WTC11 (cell line): ENCODE results near the gene ELMO3. TPM values are rescaled to one million over a fixed set of nuclear protein-coding genes. Genes with fewer than 3 reads are reported as not detected.

Experiments used
- ATAC-seq: fragments of 200-7000 bp; cut with Tn5 transposase; 2 replicates; pipeline ENCODE4 v1.10.0; 2021; ENCODE audit warnings: mild to moderate bottlenecking, moderate library complexity
- CTCF ChIA-PET: fragments of 300-600 bp; sonication (Branson Sonifier 250); formaldehyde crosslinking; loops from one replicate; lab custom pipeline; 2021; ENCODE audit warnings: antibody characterized with exemption; lab: Charles Lee
- POLR2A ChIA-PET: fragments of 350-600 bp; sonication (Branson Sonifier 250); formaldehyde crosslinking; loops from one replicate; lab custom pipeline; 2021; ENCODE audit warnings: antibody characterized with exemption; lab: Charles Lee
- DNase-seq: peaks from one replicate; pipeline ENCODE4 v3.0.0; 2021; ENCODE audit warnings: low spot score
- H3K27ac Mint-ChIP-seq: 2 replicates; pipeline ENCODE4 v1.8.0; 2021; ENCODE audit warnings: mixed read lengths
- H3K27me3 Mint-ChIP-seq: 2 replicates; pipeline ENCODE4 v1.8.0; 2021; ENCODE audit warnings: low read depth, mild to moderate bottlenecking, moderate library complexity, mixed read lengths
- H3K36me3 Mint-ChIP-seq: 2 replicates; pipeline ENCODE4 v1.8.0; 2021; ENCODE audit warnings: mixed read lengths
- H3K4me1 Mint-ChIP-seq: 2 replicates; pipeline ENCODE4 v1.8.0; 2022; ENCODE audit warnings: mixed read lengths
- H3K4me3 Mint-ChIP-seq: 2 replicates; pipeline ENCODE4 v1.8.0; 2021; ENCODE audit warnings: mild to moderate bottlenecking, moderate library complexity, mixed read lengths
- H3K9me3 Mint-ChIP-seq: 2 replicates; pipeline ENCODE4 v1.8.0; 2021; ENCODE audit warnings: mixed read lengths
- ATF1 ChIP-seq: sonication (generic); formaldehyde crosslinking; IDR thresholded peaks from 2 replicates; pipeline ENCODE4 v1.8.1; 2023; ENCODE audit warnings: mild to moderate bottlenecking, moderate library complexity, missing genetic modification reagents
- ELF4 ChIP-seq: sonication (generic); formaldehyde crosslinking; IDR thresholded peaks from 2 replicates; pipeline ENCODE4 v1.8.1; 2022; ENCODE audit warnings: low read depth, mild to moderate bottlenecking, moderate library complexity, missing genetic modification reagents
- ETV6 ChIP-seq: sonication (generic); formaldehyde crosslinking; IDR thresholded peaks from 2 replicates; pipeline ENCODE4 v1.8.1; 2022; ENCODE audit warnings: mild to moderate bottlenecking, missing genetic modification reagents
- FOXK1 ChIP-seq: sonication (generic); formaldehyde crosslinking; IDR thresholded peaks from 2 replicates; pipeline ENCODE4 v1.8.0; 2022; ENCODE audit warnings: mild to moderate bottlenecking, moderate library complexity, missing genetic modification reagents
- GABPB1 ChIP-seq: sonication (generic); formaldehyde crosslinking; IDR thresholded peaks from 2 replicates; pipeline ENCODE4 v1.8.1; 2023; ENCODE audit warnings: mild to moderate bottlenecking, missing genetic modification reagents
- MXD4 ChIP-seq: fragments of 250-450 bp; sonication (Bioruptor Pico); IDR thresholded peaks from 2 replicates; pipeline ENCODE4 v1.8.0; 2021; ENCODE audit warnings: mild to moderate bottlenecking, moderate library complexity, borderline replicate concordance
- RORB ChIP-seq: fragments of 250-450 bp; sonication (Bioruptor Pico); IDR thresholded peaks from 2 replicates; pipeline ENCODE4 v1.9.0; 2021; ENCODE audit warnings: mild to moderate bottlenecking
- STAT6 ChIP-seq: sonication (generic); formaldehyde crosslinking; conservative IDR thresholded peaks from 2 replicates; pipeline ENCODE4 v1.8.1; 2023; ENCODE audit warnings: mild to moderate bottlenecking, low read depth, missing genetic modification reagents, moderate library complexity
- TP53 ChIP-seq: sonication (generic); formaldehyde crosslinking; IDR thresholded peaks from 2 replicates; pipeline ENCODE4 v1.8.1; 2023; ENCODE audit warnings: mild to moderate bottlenecking, missing genetic modification reagents
- ZNF121 ChIP-seq: sonication (generic); formaldehyde crosslinking; IDR thresholded peaks from 2 replicates; pipeline ENCODE4 v1.8.0; 2023; ENCODE audit warnings: missing genetic modification reagents
- ZNF138 ChIP-seq: sonication (generic); formaldehyde crosslinking; conservative IDR thresholded peaks from 2 replicates; pipeline ENCODE4 v1.8.1; 2022; ENCODE audit warnings: mild to moderate bottlenecking, moderate library complexity, missing genetic modification reagents
- ZNF219 ChIP-seq: sonication (generic); formaldehyde crosslinking; IDR thresholded peaks from 2 replicates; pipeline ENCODE4 v1.8.0; 2023; ENCODE audit warnings: missing genetic modification reagents, mild to moderate bottlenecking, borderline replicate concordance
- ZNF281 ChIP-seq: sonication (generic); formaldehyde crosslinking; IDR thresholded peaks from 2 replicates; pipeline ENCODE4 v1.8.0; 2023; ENCODE audit warnings: mild to moderate bottlenecking, missing genetic modification reagents
- ZNF532 ChIP-seq: fragments of 250-450 bp; sonication (Bioruptor Pico); IDR thresholded peaks from 2 replicates; pipeline ENCODE4 v1.9.0; 2021; ENCODE audit warnings: mild to moderate bottlenecking, borderline replicate concordance
- total RNA-seq: library from RNA; stranded (reverse); gene quantifications from 3 replicates; pipeline ENCODE4 v1.2.3, GENCODE V29; 2021
- TF ChIP-seq, protein P1 (sequence below): fragments of 250-450 bp; sonication (Bioruptor Pico); IDR thresholded peaks from 2 replicates; pipeline ENCODE4 v1.8.0; 2021; ENCODE audit warnings: mild to moderate bottlenecking
- TF ChIP-seq, protein P2 (sequence below): sonication (generic); formaldehyde crosslinking; IDR thresholded peaks from 2 replicates; pipeline ENCODE4 v1.8.1; 2023; ENCODE audit warnings: mild to moderate bottlenecking, missing genetic modification reagents, moderate library complexity
- TF ChIP-seq, protein P3 (sequence below): sonication (generic); formaldehyde crosslinking; IDR thresholded peaks from 2 replicates; pipeline ENCODE4 v1.8.1; 2022; ENCODE audit warnings: mild to moderate bottlenecking, moderate library complexity, missing genetic modification reagents
- TF ChIP-seq, protein P4 (sequence below): fragments of 250-450 bp; sonication (Bioruptor Pico); conservative IDR thresholded peaks from 2 replicates; pipeline ENCODE4 v1.9.0; 2021; ENCODE audit warnings: mild to moderate bottlenecking

ELMO3 gene
- total RNA-seq, 1 experiment from 2014 or later, result 13.6 TPM

DNA sequence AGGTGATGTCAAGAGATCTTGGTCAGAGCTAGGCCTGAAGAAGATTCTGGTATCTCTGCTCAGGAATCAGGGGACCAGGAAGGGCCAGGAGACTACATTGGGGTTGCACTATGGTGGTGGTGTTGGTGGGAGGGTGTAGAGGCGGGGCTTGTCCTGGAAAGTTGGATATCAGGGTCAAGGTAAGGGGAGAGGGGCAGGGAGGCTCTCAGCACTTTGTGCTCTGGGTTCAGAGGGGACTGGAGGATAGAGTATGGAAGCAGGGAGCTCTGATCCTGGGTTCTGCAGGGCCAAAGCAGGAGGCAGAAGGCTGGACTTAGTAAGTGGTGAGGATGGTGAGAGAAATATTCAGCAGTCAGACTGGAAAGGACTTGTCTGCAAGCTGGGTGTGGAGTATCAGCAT, 25.6 kb upstream of the ELMO3 start (continued):
- TF ChIP-seq ZNF219 (CRISPR knock-in tag) (no peak), STAT6 (CRISPR knock-in tag) (no peak), ZNF121 (CRISPR knock-in tag) (no peak)
- TF ChIP-seq, protein P1, sequence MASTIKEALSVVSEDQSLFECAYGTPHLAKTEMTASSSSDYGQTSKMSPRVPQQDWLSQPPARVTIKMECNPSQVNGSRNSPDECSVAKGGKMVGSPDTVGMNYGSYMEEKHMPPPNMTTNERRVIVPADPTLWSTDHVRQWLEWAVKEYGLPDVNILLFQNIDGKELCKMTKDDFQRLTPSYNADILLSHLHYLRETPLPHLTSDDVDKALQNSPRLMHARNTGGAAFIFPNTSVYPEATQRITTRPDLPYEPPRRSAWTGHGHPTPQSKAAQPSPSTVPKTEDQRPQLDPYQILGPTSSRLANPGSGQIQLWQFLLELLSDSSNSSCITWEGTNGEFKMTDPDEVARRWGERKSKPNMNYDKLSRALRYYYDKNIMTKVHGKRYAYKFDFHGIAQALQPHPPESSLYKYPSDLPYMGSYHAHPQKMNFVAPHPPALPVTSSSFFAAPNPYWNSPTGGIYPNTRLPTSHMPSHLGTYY (CRISPR knock-in tag), result no peak

- no peak overlapping the region; the same call in 1 of the 2 replicates for H3K27ac Mint-ChIP-seq
- ATAC-seq (peak; percentile 19), DNase-seq (peak; percentile 76)
- H3K9me3 Mint-ChIP-seq, result no peaks in the 10 kb centered on the region
- ChIA-PET CTCF (interaction anchor here (0.6 to 15.6 kb wide), 10 partner anchors 9 to 156 kb away, joined by 3 to 386 read pairs (median 4); partner anchors contain the start of genes B3GNT9, ELMO3, FBXL8 and FHOD1), POLR2A (interaction anchor here (1.1 to 1.4 kb wide), 3 partner anchors 11 to 53 kb away, joined by 3 to 5 read pairs (median 3); partner anchors contain the start of genes FBXL8, TMEM208 and TRADD)
- H3K4me3 Mint-ChIP-seq, result peak overlapping the region; percentile 84
- H3K27me3 Mint-ChIP-seq, result peaks cover 89% of the 10 kb centered on the region
- peaks cover 3% of the 10 kb centered on the region; the same call in 1 of the 2 replicates for H3K36me3 Mint-ChIP-seq
- H3K4me1 Mint-ChIP-seq, result peaks cover 36% of the 10 kb centered on the region
- TF ChIP-seq ZNF532 (CRISPR knock-in tag), result no peak
- TF ChIP-seq, protein P2, sequence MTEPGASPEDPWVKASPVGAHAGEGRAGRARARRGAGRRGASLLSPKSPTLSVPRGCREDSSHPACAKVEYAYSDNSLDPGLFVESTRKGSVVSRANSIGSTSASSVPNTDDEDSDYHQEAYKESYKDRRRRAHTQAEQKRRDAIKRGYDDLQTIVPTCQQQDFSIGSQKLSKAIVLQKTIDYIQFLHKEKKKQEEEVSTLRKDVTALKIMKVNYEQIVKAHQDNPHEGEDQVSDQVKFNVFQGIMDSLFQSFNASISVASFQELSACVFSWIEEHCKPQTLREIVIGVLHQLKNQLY (CRISPR knock-in tag), result 0 out of 2 replicates have a peak, but pooled peaks have one; percentile 36
- 0 out of 2 replicates have a peak, but pooled peaks have one; percentile 36 for TF ChIP-seq ZNF281
- 0 out of 2 replicates have a peak, but pooled peaks have one; percentile 39 for TF ChIP-seq TP53 (CRISPR knock-in tag)
- TF ChIP-seq, protein P3, sequence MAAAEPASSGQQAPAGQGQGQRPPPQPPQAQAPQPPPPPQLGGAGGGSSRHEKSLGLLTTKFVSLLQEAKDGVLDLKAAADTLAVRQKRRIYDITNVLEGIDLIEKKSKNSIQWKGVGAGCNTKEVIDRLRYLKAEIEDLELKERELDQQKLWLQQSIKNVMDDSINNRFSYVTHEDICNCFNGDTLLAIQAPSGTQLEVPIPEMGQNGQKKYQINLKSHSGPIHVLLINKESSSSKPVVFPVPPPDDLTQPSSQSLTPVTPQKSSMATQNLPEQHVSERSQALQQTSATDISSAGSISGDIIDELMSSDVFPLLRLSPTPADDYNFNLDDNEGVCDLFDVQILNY, result 0 out of 2 replicates have a peak, but pooled peaks have one; percentile 33
- TF ChIP-seq ELF4 (CRISPR knock-in tag), result 0 out of 2 replicates have a peak, but pooled peaks have one; percentile 68
- TF ChIP-seq ZNF138 (CRISPR knock-in tag), result 0 out of 2 replicates have a peak, but pooled peaks have one; percentile 29
- TF ChIP-seq MXD4 (CRISPR knock-in tag), result no peak
- 0 out of 2 replicates have a peak, but pooled peaks have one; percentile 58 for TF ChIP-seq ATF1 (CRISPR knock-in tag)
- TF ChIP-seq FOXK1 (CRISPR knock-in tag), result 0 out of 2 replicates have a peak, but pooled peaks have one; percentile 28
- peak; percentile 67 for TF ChIP-seq ETV6 (CRISPR knock-in tag)
- peak; percentile 56; the same call in 1 of the 2 replicates for TF ChIP-seq GABPB1 (CRISPR knock-in tag)
- TF ChIP-seq, protein P4, sequence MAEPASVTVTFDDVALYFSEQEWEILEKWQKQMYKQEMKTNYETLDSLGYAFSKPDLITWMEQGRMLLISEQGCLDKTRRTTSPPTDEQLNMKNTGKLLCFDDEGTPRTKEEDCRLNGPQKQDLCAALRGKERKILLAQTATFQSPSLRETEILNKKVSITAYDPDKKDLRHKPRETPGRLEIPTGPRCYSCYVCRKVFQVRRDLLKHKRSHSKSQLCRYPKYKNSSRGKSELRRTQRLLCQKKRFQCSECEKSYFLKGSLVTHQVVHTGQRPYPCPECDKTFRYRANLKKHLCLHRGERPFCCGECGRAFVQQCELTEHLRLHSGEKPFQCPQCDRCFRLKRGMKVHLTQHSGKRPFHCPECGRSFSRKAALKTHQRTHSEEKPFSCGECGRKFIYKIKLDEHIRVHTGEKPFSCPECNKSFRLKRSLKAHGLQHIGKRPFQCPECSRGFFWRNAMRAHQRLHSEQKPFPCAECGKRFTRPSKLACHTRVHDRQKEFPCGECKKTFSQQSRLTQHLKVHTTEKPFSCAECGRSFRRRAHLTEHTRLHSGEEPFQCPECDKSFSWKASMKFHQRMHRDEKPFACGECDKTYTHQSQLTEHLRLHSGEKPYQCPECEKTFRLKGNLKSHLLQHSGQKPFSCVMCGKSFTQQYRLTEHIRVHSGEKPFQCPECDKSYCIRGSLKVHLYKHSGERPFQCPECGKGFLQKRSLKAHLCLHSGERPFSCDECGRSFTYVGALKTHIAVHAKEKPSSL, result no peak
- no peak for TF ChIP-seq RORB (CRISPR knock-in tag)
Measured at GRCh38 chr16:67173808-67174705, 24.9 kb upstream of the ELMO3 start.
